DOHH2 (cell line): ENCODE results near the gene CACNA2D3.

ENCODE experiments used
- CTCF ChIP-seq: fragments of 200-600 bp; sonication (generic); IDR thresholded peaks from one replicate; pipeline ENCODE4 v1.5.1; 2014; ENCODE audit warnings: antibody characterized with exemption, mild to moderate bottlenecking, low read depth, low read length; ENCODE audit not compliant: poor library complexity, severe bottlenecking
- EZH2phosphoT487 ChIP-seq: fragments of 200-600 bp; sonication (generic); IDR thresholded peaks from 2 replicates; pipeline ENCODE4 v1.6.1; 2017; ENCODE audit warnings: borderline replicate concordance, mild to moderate bottlenecking, antibody characterized with exemption, low read length, moderate library complexity, mixed read lengths

GRCh38 chr3:54619053-54619452 lies 496.7 kb downstream of the CACNA2D3 start:
- TF ChIP-seq CTCF (no peak), EZH2phosphoT487 (no peak)
